ENCODE data around the gene PUM1. TPM values are rescaled to one million over a fixed set of nuclear protein-coding genes. Genes with fewer than 3 reads are reported as not detected.

PUM1 gene
- total and polyA plus RNA-seq, 2 of the 4 experiments (the other 2 are of a cell fraction): 75.4 to 137 TPM

DNA sequence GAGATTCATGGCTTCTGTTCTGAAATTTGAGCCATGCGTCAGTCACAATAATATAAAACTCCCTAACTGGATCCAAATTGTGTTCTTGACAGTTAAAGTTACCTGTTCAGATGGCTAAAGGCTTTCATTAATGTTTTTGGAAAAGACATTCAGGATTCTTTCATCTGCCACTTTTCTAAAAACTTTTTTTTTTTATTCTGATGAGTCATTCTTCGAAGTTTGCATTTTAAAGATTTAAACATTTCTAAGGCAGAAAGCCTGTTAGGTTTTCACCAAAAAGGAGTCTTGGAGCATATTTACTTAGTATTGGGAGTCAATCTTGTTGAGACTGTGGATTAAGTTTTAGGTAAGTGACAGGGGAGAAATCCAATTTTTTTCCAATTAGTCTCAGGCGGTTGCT is 138.1 kb downstream of the PUM1 start:
- no peak overlapping the region for H3K18ac ChIP-seq (ENCODE audit: low read depth, low read length)
- no peak overlapping the region for H2AK9ac ChIP-seq (replicated peaks; ENCODE audit: low read depth, low read length, poor library complexity)
- H2BK20ac ChIP-seq (ENCODE audit: low read depth, low read length): no peak overlapping the region
- ChIA-PET POLR2A (ENCODE audit: unreplicated experiment) (no interaction called here), CTCF (interaction anchor here (0.8 kb wide), 1 partner anchor 146 kb away, joined by 3 read pairs; no protein-coding TSS in a partner anchor)
- TF ChIP-seq, protein P1, sequence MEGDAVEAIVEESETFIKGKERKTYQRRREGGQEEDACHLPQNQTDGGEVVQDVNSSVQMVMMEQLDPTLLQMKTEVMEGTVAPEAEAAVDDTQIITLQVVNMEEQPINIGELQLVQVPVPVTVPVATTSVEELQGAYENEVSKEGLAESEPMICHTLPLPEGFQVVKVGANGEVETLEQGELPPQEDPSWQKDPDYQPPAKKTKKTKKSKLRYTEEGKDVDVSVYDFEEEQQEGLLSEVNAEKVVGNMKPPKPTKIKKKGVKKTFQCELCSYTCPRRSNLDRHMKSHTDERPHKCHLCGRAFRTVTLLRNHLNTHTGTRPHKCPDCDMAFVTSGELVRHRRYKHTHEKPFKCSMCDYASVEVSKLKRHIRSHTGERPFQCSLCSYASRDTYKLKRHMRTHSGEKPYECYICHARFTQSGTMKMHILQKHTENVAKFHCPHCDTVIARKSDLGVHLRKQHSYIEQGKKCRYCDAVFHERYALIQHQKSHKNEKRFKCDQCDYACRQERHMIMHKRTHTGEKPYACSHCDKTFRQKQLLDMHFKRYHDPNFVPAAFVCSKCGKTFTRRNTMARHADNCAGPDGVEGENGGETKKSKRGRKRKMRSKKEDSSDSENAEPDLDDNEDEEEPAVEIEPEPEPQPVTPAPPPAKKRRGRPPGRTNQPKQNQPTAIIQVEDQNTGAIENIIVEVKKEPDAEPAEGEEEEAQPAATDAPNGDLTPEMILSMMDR (conservative IDR thresholded peaks at IDR 0.05; ENCODE audit: low read depth, low read length): no peak
- TF ChIP-seq NFE2L2 (IDR thresholded peaks at IDR 0.05; ENCODE audit: low read depth, low read length): peak; percentile 56; the same call in 1 of the 2 replicates
- no peak overlapping the region for H3K4ac ChIP-seq (ENCODE audit: low read depth, low read length)
- H4K5ac ChIP-seq (ENCODE audit: low read depth, low read length): no peak overlapping the region
- H3K79me1 ChIP-seq (ENCODE audit: low read depth in 1 of 2, low read length in 2 of 2): no peaks in the 10 kb centered on the region; a peak in 1 of 4 replicates
- H2AK5ac ChIP-seq (ENCODE audit: low read depth, low read length): no peak overlapping the region
- H2BK120ac ChIP-seq (ENCODE audit: low read depth, low read length): no peak overlapping the region
- no peak overlapping the region for H3K56ac ChIP-seq (ENCODE audit: extremely low read depth, insufficient read depth, low read length)
- H3K4me1 ChIP-seq (ENCODE audit: control insufficient read depth, insufficient read depth, low read length): no peaks in the 10 kb centered on the region; the same call in 1 of the 2 replicates
- no CpG with 5 or more reads among the region's 3 CpGs for WGBS, 2 experiments (ENCODE audit: extremely low coverage in 2 of 2, insufficient read length in 1 of 2)
- no peak overlapping the region for H3K4me3 ChIP-seq (ENCODE audit: insufficient read depth, low read depth, low read length)
- 0 out of 2 replicates have a peak, but pooled peaks cover 7% of the 10 kb centered on the region for H4K20me1 ChIP-seq (ENCODE audit: insufficient read depth, low read length)
- no peak overlapping the region for H3K23ac ChIP-seq (ENCODE audit: low read depth, low read length)
- intact Hi-C loops (cut with micrococcal nuclease): loop anchor here (1.0 to 5.0 kb wide), 2 partner anchors 145 to 255 kb away; no protein-coding TSS in a partner anchor
- 0 out of 2 replicates have a peak, but pooled peaks cover 4% of the 10 kb centered on the region for H3K9me1 ChIP-seq (ENCODE audit: insufficient read depth, low read length)
- H4K8ac ChIP-seq (ENCODE audit: low read depth in 2 of 2, low read length in 2 of 2): no peak overlapping the region
- no peak overlapping the region for H3K9ac ChIP-seq (ENCODE audit: low read depth, low read length)
- H3K14ac ChIP-seq (replicated peaks; ENCODE audit: low read depth, low read length): no peak overlapping the region
- H3K27me3 ChIP-seq (ENCODE audit: control insufficient read depth, insufficient read depth, low read length): no peaks in the 10 kb centered on the region
- no peak overlapping the region for H4K91ac ChIP-seq (ENCODE audit: insufficient read depth, low read depth, low read length)
- no peak overlapping the region for H2BK5ac ChIP-seq (ENCODE audit: low read depth, low read length, poor library complexity, severe bottlenecking)
- no peak overlapping the region for H2BK15ac ChIP-seq (ENCODE audit: low read depth, low read length)
- in situ Hi-C loops (cut with MboI; ENCODE audit: low sequenced_read_pairs): no loop called here
- H3K4me2 ChIP-seq (ENCODE audit: low read depth, low read length): no peak overlapping the region
- dilution Hi-C loops (cut with HindIII; ENCODE audit: low sequenced_read_pairs, unreplicated experiment): no loop called here
- no TSS peak for BruUV-seq (replicated peaks)
- peaks cover 8% of the 10 kb centered on the region; the same call in 1 of the 2 replicates for H3K36me3 ChIP-seq (ENCODE audit: control insufficient read depth, insufficient read depth, low read length)
- DNase-seq (no peak), ATAC-seq (ENCODE audit: low read depth) (no peak)
- H3K9me3 ChIP-seq (ENCODE audit: control insufficient read depth, insufficient read depth, low read length): no peaks in the 10 kb centered on the region
- H3K27ac ChIP-seq (ENCODE audit: insufficient read depth, low read length): no peak overlapping the region
- no peak overlapping the region for H2AFZ ChIP-seq (replicated peaks; ENCODE audit: low read length, poor library complexity)

All from IMR-90 (cell line).